Fibroblast of lung (primary cell): ENCODE data around the gene MRGPRE. TPM values are rescaled to one million over a fixed set of nuclear protein-coding genes. Genes with fewer than 3 reads are reported as not detected.

Experiments
- DNase-seq, 2 donors: peaks; one replicate each; pipeline versions ENCODE4 v3.0.0 to v3.0.0-alpha.2; 2010; ENCODE audit warnings: low read depth in 2 of 2
- H2AFZ ChIP-seq: 2 replicates; pipeline ENCODE4 v1.5.1; 2012; ENCODE audit warnings: low read length, control low read depth, inconsistent platforms
- H3K27ac ChIP-seq: 2 replicates; pipeline ENCODE4 v1.5.1; 2011; ENCODE audit warnings: low read length, control low read depth; ENCODE audit not compliant: insufficient read depth
- H3K27me3 ChIP-seq: 2 replicates; pipeline ENCODE4 v1.5.1; 2011; ENCODE audit warnings: mild to moderate bottlenecking, low read length; ENCODE audit not compliant: control insufficient read depth, insufficient read depth
- H3K36me3 ChIP-seq: 2 replicates; pipeline ENCODE4 v1.5.1; 2011; ENCODE audit warnings: low read length; ENCODE audit not compliant: control insufficient read depth, insufficient read depth
- H3K4me1 ChIP-seq: 2 replicates; pipeline ENCODE4 v1.5.1; 2011; ENCODE audit warnings: low read length; ENCODE audit not compliant: control insufficient read depth, insufficient read depth; ENCODE audit errors: extremely low read depth
- H3K4me2 ChIP-seq: 2 replicates; pipeline ENCODE4 v1.5.1; 2011; ENCODE audit warnings: low read length, control low read depth; ENCODE audit not compliant: insufficient read depth; ENCODE audit errors: extremely low read depth
- H3K4me3 ChIP-seq, 4 experiments: fragments of 200-600 bp in 1 of 4; sonication (generic) in 1 of 4; replicated peaks in 1 of 4; 2 replicates each; pipeline ENCODE4 v1.5.1; 2011 to 2016; ENCODE audit warnings: low read length in 4 of 4, low read depth in 3 of 4, mild to moderate bottlenecking in 3 of 4, control low read depth in 2 of 4, inconsistent platforms in 1 of 4, mixed read lengths in 1 of 4; ENCODE audit not compliant: insufficient read depth in 1 of 4; ENCODE audit errors: control extremely low read depth in 1 of 4
- H3K79me2 ChIP-seq: 2 replicates; pipeline ENCODE4 v1.5.1; 2012; ENCODE audit warnings: mild to moderate bottlenecking, low read length, inconsistent platforms; ENCODE audit not compliant: control insufficient read depth, insufficient read depth
- H3K9ac ChIP-seq: 2 replicates; pipeline ENCODE4 v1.5.1; 2011; ENCODE audit warnings: mild to moderate bottlenecking, low read length, control low read depth; ENCODE audit not compliant: insufficient read depth
- H3K9me3 ChIP-seq: 2 replicates; pipeline ENCODE4 v1.5.1; 2012; ENCODE audit warnings: low read depth, low read length; ENCODE audit not compliant: control insufficient read depth, insufficient read depth
- H4K20me1 ChIP-seq: 2 replicates; pipeline ENCODE4 v1.5.1; 2011; ENCODE audit warnings: low read length; ENCODE audit not compliant: control insufficient read depth, insufficient read depth; ENCODE audit errors: extremely low read depth
- EZH2 ChIP-seq: IDR thresholded peaks from 2 replicates; pipeline ENCODE4 v1.5.1; 2012; ENCODE audit warnings: low read length, control low read depth, mild to moderate bottlenecking; ENCODE audit errors: missing control alignments
- polyA plus RNA-seq, 2 donors: library from polyadenylated mRNA; depleted of rRNA in 1 of 2; stranded (reverse) in 1 of 2; unstranded in 1 of 2; fragments of >200 nt; gene quantifications; 2 replicates each; pipeline ENCODE4 v1.2.1, GENCODE V29; 2011 to 2012; ENCODE audit warnings: missing spikeins in 1 of 2
- total RNA-seq: library from RNA; depleted of rRNA; stranded (reverse); fragments of >200 nt; gene quantifications from 2 replicates; pipeline ENCODE4 v1.2.1, GENCODE V29; 2014
- TF ChIP-seq, protein P1 (sequence below), 2 donors: IDR thresholded peaks in 1 of 2; conservative IDR thresholded peaks in 1 of 2; 1 replicate in 1 of 2; 2 replicates in 1 of 2; pipeline ENCODE4 v1.5.1; 2011 to 2012; ENCODE audit warnings: low read length in 2 of 2, control low read depth in 1 of 2, inconsistent platforms in 1 of 2, low read depth in 1 of 2, mild to moderate bottlenecking in 1 of 2

The MRGPRE gene
- total and polyA plus RNA-seq, 2 donors (not counting 1 experiment from before 2014, with no cell fraction given) = 0.17 TPM; not detected in 1

DNA sequence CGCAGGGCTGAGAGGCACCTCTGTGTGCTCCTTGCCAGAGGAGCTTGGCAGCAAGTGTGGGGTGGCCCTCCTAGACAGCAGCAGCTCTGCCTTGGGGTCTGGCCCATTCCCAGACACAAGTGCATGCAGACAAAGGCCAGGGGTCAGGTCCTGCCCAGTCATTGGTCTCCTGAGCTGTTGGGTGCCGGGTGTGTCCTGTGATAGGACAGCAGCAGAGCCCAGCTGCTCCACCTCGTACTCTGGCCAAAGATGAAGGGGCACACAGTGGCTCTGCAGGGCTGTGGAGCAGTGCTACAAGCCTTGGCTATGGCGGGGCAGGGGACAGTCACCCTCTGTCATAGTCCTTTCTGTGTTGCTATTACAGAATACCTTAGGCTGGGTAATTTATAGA, 49.8 kb downstream of the MRGPRE start:
- H3K4me2 ChIP-seq = no peak overlapping the region
- H2AFZ ChIP-seq = no peak overlapping the region
- no peaks in the 10 kb centered on the region for H3K27me3 ChIP-seq
- no peaks in the 10 kb centered on the region for H3K4me1 ChIP-seq
- no peak for TF ChIP-seq EZH2
- TF ChIP-seq, protein P1, sequence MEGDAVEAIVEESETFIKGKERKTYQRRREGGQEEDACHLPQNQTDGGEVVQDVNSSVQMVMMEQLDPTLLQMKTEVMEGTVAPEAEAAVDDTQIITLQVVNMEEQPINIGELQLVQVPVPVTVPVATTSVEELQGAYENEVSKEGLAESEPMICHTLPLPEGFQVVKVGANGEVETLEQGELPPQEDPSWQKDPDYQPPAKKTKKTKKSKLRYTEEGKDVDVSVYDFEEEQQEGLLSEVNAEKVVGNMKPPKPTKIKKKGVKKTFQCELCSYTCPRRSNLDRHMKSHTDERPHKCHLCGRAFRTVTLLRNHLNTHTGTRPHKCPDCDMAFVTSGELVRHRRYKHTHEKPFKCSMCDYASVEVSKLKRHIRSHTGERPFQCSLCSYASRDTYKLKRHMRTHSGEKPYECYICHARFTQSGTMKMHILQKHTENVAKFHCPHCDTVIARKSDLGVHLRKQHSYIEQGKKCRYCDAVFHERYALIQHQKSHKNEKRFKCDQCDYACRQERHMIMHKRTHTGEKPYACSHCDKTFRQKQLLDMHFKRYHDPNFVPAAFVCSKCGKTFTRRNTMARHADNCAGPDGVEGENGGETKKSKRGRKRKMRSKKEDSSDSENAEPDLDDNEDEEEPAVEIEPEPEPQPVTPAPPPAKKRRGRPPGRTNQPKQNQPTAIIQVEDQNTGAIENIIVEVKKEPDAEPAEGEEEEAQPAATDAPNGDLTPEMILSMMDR (conservative IDR thresholded peaks at IDR 0.05 in 1 of 2, IDR thresholded peaks at IDR 0.05 in 1 of 2; ENCODE audit: low read depth in 1 of 2, low read length in 2 of 2) = no peak
- H3K36me3 ChIP-seq = no peaks in the 10 kb centered on the region
- H4K20me1 ChIP-seq = no peaks in the 10 kb centered on the region
- no peak overlapping the region for H3K27ac ChIP-seq
- DNase-seq = no peak
- no peak overlapping the region for H3K9ac ChIP-seq
- no peaks in the 10 kb centered on the region for H3K79me2 ChIP-seq
- no peaks in the 10 kb centered on the region for H3K9me3 ChIP-seq
- H3K4me3 ChIP-seq = no peak overlapping the region

- Histone ChIP-seq H3K27ac (no peak overlapping the region), H3K36me3 (no peaks in the 10 kb centered on the region), H3K4me3 (no peak overlapping the region), H3K4me1 (no peaks in the 10 kb centered on the region), H3K27me3 (no peaks in the 10 kb centered on the region), H3K9ac (no peak overlapping the region), H2AFZ (no peak overlapping the region), H4K20me1 (no peaks in the 10 kb centered on the region), H3K79me2 (no peaks in the 10 kb centered on the region), H3K4me2 (no peak overlapping the region), H3K9me3 (no peaks in the 10 kb centered on the region)
- DNase-seq = no peak
- TF ChIP-seq, protein P1 (conservative IDR thresholded peaks at IDR 0.05 in 1 of 2, IDR thresholded peaks at IDR 0.05 in 1 of 2; ENCODE audit: low read depth in 1 of 2, low read length in 2 of 2) = no peak
- TF ChIP-seq EZH2 = no peak
These were observed 50.3 kb downstream of the MRGPRE start for GRCh38 chr11:3181725-3182461.

GRCh38 chr11:3180869-3181268, 51.3 kb downstream of the MRGPRE start:
- Histone ChIP-seq H3K9me3 (no peaks in the 10 kb centered on the region), H3K79me2 (no peaks in the 10 kb centered on the region), H4K20me1 (no peaks in the 10 kb centered on the region), H3K27me3 (no peaks in the 10 kb centered on the region), H2AFZ (no peak overlapping the region), H3K4me3 (no peak overlapping the region), H3K27ac (no peak overlapping the region), H3K4me1 (no peaks in the 10 kb centered on the region), H3K9ac (no peak overlapping the region), H3K4me2 (no peak overlapping the region), H3K36me3 (no peaks in the 10 kb centered on the region)
- DNase-seq = no peak
- no peak for TF ChIP-seq EZH2
- TF ChIP-seq, protein P1 (conservative IDR thresholded peaks at IDR 0.05 in 1 of 2, IDR thresholded peaks at IDR 0.05 in 1 of 2; ENCODE audit: low read depth in 1 of 2, low read length in 2 of 2) = no peak
